GM12878 (cell line): ENCODE results near the gene HERC6. TPM values are rescaled to one million over a fixed set of nuclear protein-coding genes. Genes with fewer than 3 reads are reported as not detected.
A peak's percentile ranks its signal among the peaks of the same experiment; 100 is the strongest.

ENCODE experiments used
- ATAC-seq: fragments of 200-7000 bp; cut with Tn5 transposase; 3 replicates; pipeline ENCODE4 v1.9.1; 2020; ENCODE audit warnings: mild to moderate bottlenecking, moderate library complexity
- BruUV-seq: library from RNA; stranded (reverse); fragments of 400-500 nt; replicated peaks from 2 replicates; lab custom pipeline; 2021; lab: Mats Ljungman, UMichigan
- CTCF ChIA-PET: fragments of 300-600 bp; sonication (Branson Sonifier 250); formaldehyde crosslinking; extraction: SDS; loops from one replicate; lab custom pipeline; 2021; ENCODE audit warnings: inconsistent platforms; lab: Yijun Ruan, JAX
- POLR2A ChIA-PET: fragments of 350-600 bp; formaldehyde crosslinking; extraction: SDS; loops from one replicate; lab custom pipeline; 2021; ENCODE audit warnings: inconsistent platforms; lab: Charles Lee
- RAD21 ChIA-PET: fragments of 300-600 bp; sonication (Branson Sonifier 250); formaldehyde crosslinking; loops from one replicate; lab custom pipeline; 2023; ENCODE audit warnings: antibody characterized with exemption; ENCODE audit not compliant: unreplicated experiment; lab: Charles Lee
- SMC1A ChIA-PET: fragments of 300-600 bp; sonication (Branson Sonifier 250); formaldehyde crosslinking; loops from one replicate; lab custom pipeline; 2023; ENCODE audit not compliant: unreplicated experiment, uncharacterized antibody; lab: Charles Lee
- DNase-seq: peaks from one replicate; pipeline ENCODE4 v3.0.0-alpha.2; 2011; ENCODE audit warnings: low read depth, low spot score
- FAIRE-seq: peaks from 3 replicates; lab custom pipeline; 2011; peaks lifted over from hg19 to GRCh38; lab: Jason Lieb, UNC
- H2AFZ ChIP-seq: 2 replicates; pipeline ENCODE4 v1.6.0; 2011; ENCODE audit warnings: low read depth, low read length, control low read depth; ENCODE audit not compliant: control insufficient read depth
- H3K27ac ChIP-seq: 2 replicates; pipeline ENCODE4 v1.5.1; 2011; ENCODE audit warnings: control low read depth; ENCODE audit not compliant: control insufficient read depth, insufficient read depth
- H3K27me3 ChIP-seq, 2 experiments: replicated peaks in 1 of 2; 2 replicates each; pipeline versions ENCODE4 v1.6.0 to v1.6.1; 2011; ENCODE audit warnings: low read length in 1 of 2; ENCODE audit not compliant: control insufficient read depth in 2 of 2, insufficient read depth in 2 of 2
- H3K36me3 ChIP-seq, 2 experiments: 2 replicates each; pipeline ENCODE4 v1.5.1; 2011; ENCODE audit warnings: low read length in 1 of 2; ENCODE audit not compliant: control insufficient read depth in 2 of 2, insufficient read depth in 2 of 2
- H3K4me1 ChIP-seq: 2 replicates; pipeline ENCODE4 v1.6.1; 2011; ENCODE audit warnings: mild to moderate bottlenecking, low read length, moderate library complexity, mixed read lengths; ENCODE audit not compliant: control insufficient read depth, insufficient read depth
- H3K4me2 ChIP-seq: 2 replicates; pipeline ENCODE4 v1.6.0; 2011; ENCODE audit warnings: control low read depth; ENCODE audit not compliant: control insufficient read depth, insufficient read depth
- H3K4me3 ChIP-seq: fragments of 200-600 bp; sonication (generic); 2 replicates; pipeline ENCODE4 v1.5.1; 2016
- H3K79me2 ChIP-seq: 2 replicates; pipeline ENCODE4 v1.6.0; 2011; ENCODE audit warnings: low read length; ENCODE audit not compliant: control insufficient read depth, insufficient read depth
- H3K9ac ChIP-seq: 2 replicates; pipeline ENCODE4 v1.8.0; 2011; ENCODE audit warnings: low read length, control low read depth, mixed read lengths; ENCODE audit not compliant: control insufficient read depth, insufficient read depth
- H3K9me3 ChIP-seq: replicated peaks from 3 replicates; pipeline ENCODE4 v1.5.1; 2011; ENCODE audit warnings: mild to moderate bottlenecking, low read length; ENCODE audit not compliant: control insufficient read depth, insufficient read depth
- H4K20me1 ChIP-seq: 2 replicates; pipeline ENCODE4 v1.6.0; 2011; ENCODE audit not compliant: control insufficient read depth, insufficient read depth
- BHLHE40 ChIP-seq, 2 experiments: fragments of 450-650 bp in 1 of 2; IDR thresholded peaks; 2 replicates each; pipeline ENCODE4 v1.6.1; 2011 to 2017; ENCODE audit warnings: low read depth in 2 of 2, borderline replicate concordance in 1 of 2, improper control_type of control experiment in 1 of 2, low read length in 1 of 2, mild to moderate bottlenecking in 1 of 2
- IKZF2 ChIP-seq, 2 experiments: fragments of 450-650 bp; IDR thresholded peaks; 2 replicates each; pipeline ENCODE4 v1.6.1; 2017; ENCODE audit warnings: mild to moderate bottlenecking in 2 of 2, moderate library complexity in 2 of 2
- KLF5 ChIP-seq: fragments of 450-650 bp; IDR thresholded peaks from 2 replicates; pipeline ENCODE4 v1.6.1; 2014; ENCODE audit warnings: mild to moderate bottlenecking; ENCODE audit not compliant: partially characterized antibody
- PAX8 ChIP-seq: fragments of 450-650 bp; IDR thresholded peaks from 2 replicates; pipeline ENCODE4 v1.6.1; 2017; ENCODE audit warnings: mild to moderate bottlenecking, moderate library complexity
- PKNOX1 ChIP-seq: fragments of 450-650 bp; IDR thresholded peaks from 2 replicates; pipeline ENCODE4 v1.6.1; 2016; ENCODE audit warnings: mild to moderate bottlenecking
- POLR2A ChIP-seq: IDR thresholded peaks from 2 replicates; pipeline ENCODE4 v1.6.1; 2011; ENCODE audit warnings: low read depth, mild to moderate bottlenecking, low read length
- RELA ChIP-seq: fragments of 450-650 bp; IDR thresholded peaks from 2 replicates; pipeline ENCODE4 v1.8.0; 2014; ENCODE audit warnings: borderline replicate concordance; ENCODE audit not compliant: partially characterized antibody
- RELB ChIP-seq: fragments of 450-650 bp; IDR thresholded peaks from 2 replicates; pipeline ENCODE4 v1.6.1; 2017; ENCODE audit warnings: low read depth, mild to moderate bottlenecking, moderate library complexity
- ZNF217 ChIP-seq: fragments of 450-650 bp; IDR thresholded peaks from 2 replicates; pipeline ENCODE4 v1.6.1; 2017; ENCODE audit warnings: antibody characterized with exemption, mild to moderate bottlenecking
- WGBS: methylation state at CpG from one replicate; pipeline ENCODE4 v1.1.6; 2016; ENCODE audit warnings: low lambda C conversion rate; ENCODE audit not compliant: insufficient replicate concordance, insufficient coverage; ENCODE audit errors: missing lambda C conversion rate; 5-methylcytosine and 5-hydroxymethylcytosine counted together
- in situ Hi-C: fragments of 300-500 bp; cut with MboI; formaldehyde crosslinking; loops from 9 replicates; pipeline ENCODE4 v1.14.3; 2018; ENCODE audit warnings: mixed read lengths
- intact Hi-C: fragments of 100-400 bp; cut with micrococcal nuclease; formaldehyde crosslinking; loops from one replicate; pipeline ENCODE4 v1.14.2; 2022; ENCODE audit not compliant: unreplicated experiment
- polyA plus RNA-seq, 11 experiments: library from polyadenylated mRNA; depleted of rRNA in 4 of 11; unstranded in 6 of 11; stranded (reverse) in 5 of 11; fragments of >200 nt; fragmentation: Nextera tagmentation in 4 of 11; fragmentation: Illumina TruSeq in 1 of 11; extraction: Ambion mirVana in 4 of 11; extraction: Trizol in 1 of 11; gene quantifications; 1 replicate in 1 of 11; 2 replicates in 10 of 11; pipeline versions ENCODE4 v1.2.1 to v1.2.3, GENCODE V29; 2011 to 2016; ENCODE audit warnings: inconsistent platforms in 2 of 11, missing spikeins in 2 of 11, low read depth in 1 of 11
- total RNA-seq, 4 experiments: library from RNA; depleted of rRNA in 3 of 4; stranded (reverse); fragments of >200 nt in 3 of 4; fragmentation: Illumina TruSeq in 1 of 4; extraction: Trizol in 1 of 4; gene quantifications; 2 replicates each; pipeline versions ENCODE4 v1.2.1 to v1.2.3, GENCODE V29; 2013 to 2021

Gene HERC6
- total and polyA plus RNA-seq, 10 of the 15 experiments (the other 5 are each of a cell fraction or from before 2014, with no cell fraction given): 1.7 to 26.4 (median 5.9) TPM

GRCh38 chr4:88381123-88381522 is 2.5 kb downstream of the HERC6 start:
- intact Hi-C loops (loop anchor here (5.0 kb wide), 1 partner anchor 1444 kb away; the partner anchor contains the start of gene AFF1), in situ Hi-C loops (no loop called here)
- Histone ChIP-seq H2AFZ (peak overlapping the region; percentile 7; the same call in 1 of the 2 replicates), H3K79me2 (no peaks in the 10 kb centered on the region), H3K4me3 (no peak overlapping the region), H3K27me3 (no peaks in the 10 kb centered on the region), H3K9ac (no peak overlapping the region), H3K9me3 (peaks cover 5% of the 10 kb centered on the region), H3K4me2 (peak overlapping the region; percentile 42; the same call in 1 of the 2 replicates), H3K27ac (peak overlapping the region; percentile 83), H3K36me3 (no peaks in the 10 kb centered on the region), H3K4me1 (peaks cover 24% of the 10 kb centered on the region), H4K20me1 (no peaks in the 10 kb centered on the region)
- RAD21 ChIA-PET: interaction anchor here (0.6 to 2.2 kb wide), 5 partner anchors 13 to 162 kb away, joined by 3 to 22 read pairs (median 3); partner anchors contain the start of gene HERC5
- TF ChIP-seq POLR2A (no peak), PKNOX1 (peak; percentile 68), RELA (peak; percentile 25), KLF5 (no peak), RELB (no peak), ZNF217 (0 out of 2 replicates have a peak, but pooled peaks have one; percentile 39), BHLHE40 (IDR thresholded peaks at IDR 0.05; ENCODE audit: borderline replicate concordance in 1 of 2, low read depth in 2 of 2, low read length in 1 of 2) (no peak), IKZF2 (IDR thresholded peaks at IDR 0.05) (peak; percentile 30 to 35; a peak in 1 of 4 replicates), PAX8 (no peak)
- POLR2A ChIA-PET: interaction anchor here (0.7 to 2.4 kb wide), 6 partner anchors 8 to 143 kb away, joined by 3 to 39 read pairs (median 5); partner anchors contain the start of genes HERC5, PPM1K and PYURF
- CTCF ChIA-PET: interaction anchor here (0.6 to 2.0 kb wide), 7 partner anchors 12 to 140 kb away, joined by 3 to 11 read pairs (median 3); partner anchors contain the start of gene HERC5
- no peak for FAIRE-seq
- SMC1A ChIA-PET: interaction anchor here (0.9 to 2.1 kb wide), 10 partner anchors 36 to 134 kb away, joined by 3 to 15 read pairs (median 4); partner anchors contain the start of gene PPM1K
- DNase-seq: no peak
- WGBS: 0% methylated on average over 4 of the region's 4 CpGs
- no TSS peak for BruUV-seq
- ATAC-seq: peak; percentile 3; the same call in 2 of the 3 replicates
